ENCODE measurements around the gene NMB.

Gene NMB

GRCh38 chr15:84609818-84610525 is 48.0 kb downstream of the NMB start:
- no peak for DNase-seq

GRCh38 chr15:84608707-84609284 is 49.2 kb downstream of the NMB start:
- no peak for DNase-seq

- no peak for DNase-seq
Observed at GRCh38 chr15:84606653-84607120, 51.3 kb downstream of the NMB start.

- DNase-seq = no peak
Observed at GRCh38 chr15:84605554-84605882, 52.5 kb downstream of the NMB start.

Measured in NCI-H187 treated with DMSO at 0.1 percent for 48 hours (cell line).